ENCODE measurements around the gene DTNBP1. TPM values are rescaled to one million over a fixed set of nuclear protein-coding genes. Genes with fewer than 3 reads are reported as not detected.

The DTNBP1 gene
- total and polyA plus RNA-seq, 2 of the 13 experiments (the other 11 are each of a cell fraction or from before 2014, with no cell fraction given) = 6.6 to 19.1 TPM

- peak overlapping the region; percentile 5; the same call in 1 of the 2 replicates for H3K4me2 ChIP-seq (ENCODE audit: low read depth, low read length)
- DNase-seq (ENCODE audit: low spot score) (peak; percentile 18), ATAC-seq (peak; percentile 56; the same call in 2 of the 3 replicates), FAIRE-seq (no peak)
- H3K27me3 ChIP-seq (ENCODE audit: control insufficient read depth in 1 of 2, insufficient read depth in 2 of 2, low read length in 2 of 2) = no peaks in the 10 kb centered on the region
- H2AFZ ChIP-seq (ENCODE audit: low read length) = no peak overlapping the region
- POLR2A ChIA-PET = interaction anchor here (1.1 kb wide), 1 partner anchor 446 kb away, joined by 4 read pairs; the partner anchor contains the start of gene MYLIP
- H4K20me1 ChIP-seq (ENCODE audit: insufficient read depth, low read length) = no peaks in the 10 kb centered on the region
- TF ChIP-seq GABPA (IDR thresholded peaks at IDR 0.05; ENCODE audit: low read depth, low read length) (no peak), GABPA (CRISPR knock-in tag; IDR thresholded peaks at IDR 0.05; ENCODE audit: low read depth) (peak; percentile 19; the same call in 1 of the 2 replicates), ARID5B (CRISPR knock-in tag; IDR thresholded peaks at IDR 0.05) (peak; percentile 49; the same call in 1 of the 2 replicates), ZNF317 (CRISPR knock-in tag; IDR thresholded peaks at IDR 0.05) (no peak), ZNF3 (CRISPR knock-in tag; IDR thresholded peaks at IDR 0.05) (peak; percentile 86), PPARG (CRISPR knock-in tag; conservative IDR thresholded peaks at IDR 0.05) (no peak), HNF4A (CRISPR knock-in tag; IDR thresholded peaks at IDR 0.05) (peak; percentile 48; the same call in 1 of the 2 replicates)
- H3K4me1 ChIP-seq (ENCODE audit: insufficient read depth, low read length) = peaks cover 14% of the 10 kb centered on the region
- CTCF ChIA-PET (ENCODE audit: low intra/inter-chr PET ratio, low total read pairs) = no interaction called here
- intact Hi-C loops (cut with micrococcal nuclease; ENCODE audit: unreplicated experiment) (no loop called here), in situ Hi-C loops (cut with HindIII; ENCODE audit: extremely low pct_ligation_motif_present, low pct_unique_long_range_greater_than_20kb) (no loop called here)
- H3K79me2 ChIP-seq (ENCODE audit: insufficient read depth, low read length) = no peaks in the 10 kb centered on the region
- no peak overlapping the region for H3K9ac ChIP-seq (ENCODE audit: insufficient read depth, low read depth, low read length)
- WGBS (ENCODE audit: low lambda C conversion rate) = 10% methylated on average over 7 of the region's 7 CpGs
- no peak overlapping the region for H3K4me3 ChIP-seq (replicated peaks in 1 of 3; ENCODE audit: insufficient read depth in 1 of 3, low read depth in 2 of 3, low read length in 3 of 3)
- BruUV-seq (replicated peaks) = no TSS peak
- no peaks in the 10 kb centered on the region for H3K36me3 ChIP-seq (replicated peaks in 1 of 2; ENCODE audit: control insufficient read depth in 1 of 2, insufficient read depth in 2 of 2, low read length in 2 of 2)
- H3K27ac ChIP-seq (ENCODE audit: extremely low read length, insufficient read depth, low read length) = no peak overlapping the region
- H3K9me3 ChIP-seq (ENCODE audit: low read length) = no peaks in the 10 kb centered on the region
Observed at GRCh38 chr6:15682965-15683822, 20.4 kb upstream of the DTNBP1 start.

Measured in HepG2 (cell line).